ENCODE data around the gene RPS6KB2. TPM values are rescaled to one million over a fixed set of nuclear protein-coding genes. Genes with fewer than 3 reads are reported as not detected.

Gene RPS6KB2
- total RNA-seq, 2 donors from 2014 or later: 54.5 to 72.9 TPM

GRCh38 chr11:67418476-67419281 lies 9.6 kb upstream of the RPS6KB2 start:
- Histone ChIP-seq H3K4me3 (no peak overlapping the region), H3K4me1 (replicated peaks) (peaks cover 11% of the 10 kb centered on the region), H3K36me3 (no peaks in the 10 kb centered on the region), H3K27me3 (replicated peaks; ENCODE audit: insufficient read depth) (no peaks in the 10 kb centered on the region), H3K9me3 (no peaks in the 10 kb centered on the region), H3K27ac (no peak overlapping the region)
- TF ChIP-seq POLR2A (IDR thresholded peaks at IDR 0.05): no peak
- no peak for TF ChIP-seq CTCF (IDR thresholded peaks at IDR 0.05)
- no peak for TF ChIP-seq POLR2AphosphoS5 (IDR thresholded peaks at IDR 0.05)
- 62% methylated on average over 26 of the region's 26 CpGs for WGBS
- DNase-seq (ENCODE audit: low spot score): no peak
- intact Hi-C loops (cut with DNase I): no loop called here

GRCh38 chr11:67419325-67420049 lies 8.8 kb upstream of the RPS6KB2 start:
- WGBS: 93% methylated on average over 19 of the region's 21 CpGs
- DNase-seq (ENCODE audit: low spot score): no peak
- H3K27me3 ChIP-seq (replicated peaks; ENCODE audit: insufficient read depth): no peaks in the 10 kb centered on the region
- peak overlapping the region; percentile 87 to 91 for H3K27ac ChIP-seq
- no peak for TF ChIP-seq POLR2AphosphoS5 (IDR thresholded peaks at IDR 0.05)
- TF ChIP-seq POLR2A (IDR thresholded peaks at IDR 0.05): no peak
- no peak for TF ChIP-seq CTCF (IDR thresholded peaks at IDR 0.05)
- H3K4me1 ChIP-seq (replicated peaks): peaks cover 11% of the 10 kb centered on the region
- H3K9me3 ChIP-seq: no peaks in the 10 kb centered on the region
- intact Hi-C loops (cut with DNase I): no loop called here
- H3K36me3 ChIP-seq: no peaks in the 10 kb centered on the region
- H3K4me3 ChIP-seq: no peak overlapping the region

- 35% methylated on average over 15 of the region's 15 CpGs for WGBS
- H3K27me3 ChIP-seq (replicated peaks; ENCODE audit: insufficient read depth): no peaks in the 10 kb centered on the region
- no peak for DNase-seq (ENCODE audit: low spot score)
- peak overlapping the region; percentile 87 to 91 for H3K27ac ChIP-seq
- H3K9me3 ChIP-seq: no peaks in the 10 kb centered on the region
- intact Hi-C loops (cut with DNase I): no loop called here
- TF ChIP-seq CTCF (IDR thresholded peaks at IDR 0.05): no peak
- TF ChIP-seq POLR2A (IDR thresholded peaks at IDR 0.05): no peak
- TF ChIP-seq POLR2AphosphoS5 (IDR thresholded peaks at IDR 0.05): no peak
- no peaks in the 10 kb centered on the region for H3K36me3 ChIP-seq
- peaks cover 11% of the 10 kb centered on the region for H3K4me1 ChIP-seq (replicated peaks)
- H3K4me3 ChIP-seq: peak overlapping the region; percentile 56 to 70
These were observed 8.1 kb upstream of the RPS6KB2 start for GRCh38 chr11:67420147-67420645.

- TF ChIP-seq CTCF (IDR thresholded peaks at IDR 0.05) (peak in 2 of 4 experiments; percentile 34 to 40), POLR2AphosphoS5 (IDR thresholded peaks at IDR 0.05) (peak; percentile 62), POLR2A (IDR thresholded peaks at IDR 0.05) (peak; percentile 83)
- Histone ChIP-seq H3K9me3 (no peaks in the 10 kb centered on the region), H3K36me3 (no peaks in the 10 kb centered on the region), H3K4me1 (replicated peaks) (peaks cover 11% of the 10 kb centered on the region), H3K27ac (peak overlapping the region; percentile 87 to 91), H3K4me3 (peak overlapping the region; percentile 56 to 70), H3K27me3 (replicated peaks; ENCODE audit: insufficient read depth) (no peaks in the 10 kb centered on the region)
- peak; percentile 96 for DNase-seq (ENCODE audit: low spot score)
- 2% methylated on average over 64 of the region's 97 CpGs for WGBS
- intact Hi-C loops (cut with DNase I): no loop called here
These were observed 7.5 kb upstream of the RPS6KB2 start for GRCh38 chr11:67420646-67421429.

Data from prostate gland (tissue), 2 donors.